ENCODE data around the gene TOR1AIP2.

DNA sequence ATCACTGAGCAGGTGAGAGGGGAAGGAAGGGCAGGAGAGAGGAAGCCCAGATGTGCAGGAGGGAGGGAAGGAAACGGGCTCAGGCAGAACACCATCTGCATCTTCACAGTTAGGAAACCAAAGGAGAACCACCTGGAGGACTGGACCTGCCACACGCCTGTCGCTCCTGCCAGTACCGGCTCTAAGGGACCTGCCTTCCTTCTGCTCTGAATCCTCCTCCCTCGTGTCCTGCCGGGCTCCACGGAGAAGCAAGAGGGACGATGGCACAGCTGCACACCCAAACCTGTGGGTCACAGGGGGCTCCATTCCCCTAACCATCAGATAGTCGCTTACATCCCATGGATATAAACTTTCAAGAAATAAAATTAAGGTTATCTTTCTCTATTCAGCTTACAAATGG is 56.1 kb downstream of the TOR1AIP2 start:
- TF ChIP-seq EP300 (IDR thresholded peaks at IDR 0.05) (no peak), CTCF (IDR thresholded peaks at IDR 0.05) (no peak), USF2 (IDR thresholded peaks at IDR 0.05) (no peak), POLR2A (IDR thresholded peaks at IDR 0.05; ENCODE audit: low read length) (no peak), EHMT2 (IDR thresholded peaks at IDR 0.05; ENCODE audit: low read depth) (no peak)

Data from A549 (cell line).